Stomach (tissue), 9 donors: Measurements from ENCODE around the gene LRP1B. TPM values are rescaled to one million over a fixed set of nuclear protein-coding genes. Genes with fewer than 3 reads are reported as not detected.

Experiments
- DNase-seq, 2 donors: peaks; one replicate each; pipeline versions ENCODE4 v3.0.0 to v3.0.0-alpha.2; 2013 to 2019
- H3K27ac ChIP-seq, 5 donors: fragments of 200-600 bp in 4 of 5; sonication (generic) in 4 of 5; one replicate each; pipeline ENCODE4 v1.5.1; 2013 to 2019; ENCODE audit warnings: mild to moderate bottlenecking in 1 of 5, moderate library complexity in 1 of 5
- H3K27me3 ChIP-seq, 3 donors: fragments of 200-600 bp; sonication (generic); one replicate each; pipeline ENCODE4 v1.5.1; 2017 to 2019; ENCODE audit warnings: mixed run types in 1 of 3
- H3K36me3 ChIP-seq, 4 donors: fragments of 200-600 bp; sonication (generic); 1 replicate in 3 of 4; 2 replicates in 1 of 4; pipeline ENCODE4 v1.5.1; 2016 to 2019
- H3K4me1 ChIP-seq, 4 donors: fragments of 200-600 bp; sonication (generic); one replicate each; pipeline ENCODE4 v1.5.1; 2016 to 2019
- H3K4me3 ChIP-seq, 4 donors: fragments of 200-600 bp; sonication (generic) in 3 of 4; one replicate each; pipeline ENCODE4 v1.5.1; 2016 to 2019; ENCODE audit warnings: mild to moderate bottlenecking in 1 of 4
- H3K9me3 ChIP-seq, 4 donors: fragments of 200-600 bp; sonication (generic); one replicate each; pipeline ENCODE4 v1.5.1; 2016 to 2019
- EP300 ChIP-seq: sonication (generic); formaldehyde crosslinking; IDR thresholded peaks from one replicate; pipeline ENCODE4 v1.6.1; 2017; ENCODE audit warnings: antibody characterized with exemption
- POLR2A ChIP-seq, 4 donors: fragments of 450-650 bp; IDR thresholded peaks; one replicate each; pipeline ENCODE4 v1.6.1; 2016; ENCODE audit warnings: antibody characterized with exemption in 4 of 4, control low read depth in 2 of 4, mild to moderate bottlenecking in 1 of 4, moderate library complexity in 1 of 4
- POLR2AphosphoS5 ChIP-seq, 3 donors: sonication (generic); formaldehyde crosslinking; IDR thresholded peaks; one replicate each; pipeline ENCODE4 v1.6.1; 2016; ENCODE audit warnings: antibody characterized with exemption in 3 of 3
- WGBS, 5 donors: extraction: QIAGEN DNeasy Blood & Tissue Kit in 3 of 5; methylation state at CpG; one replicate each; pipeline versions ENCODE4 v1.1.5 to v1.1.7; 2013 to 2018; 5-methylcytosine and 5-hydroxymethylcytosine counted together
- intact Hi-C: fragments of 100-400 bp; cut with DNase I; formaldehyde crosslinking; loops from one replicate; pipeline ENCODE4 v1.15.1; 2023; ENCODE audit warnings: low total_unique reads
- polyA plus RNA-seq, 3 donors: library from polyadenylated mRNA; stranded (reverse); fragments of 200-250 nt; gene quantifications; one replicate each; pipeline ENCODE4 v1.2.3, GENCODE V29; 2013
- total RNA-seq, 5 donors: library from RNA; depleted of rRNA; stranded (reverse); fragments of >200 nt; gene quantifications; one replicate each; pipeline versions ENCODE4 v1.1.0 to v1.2.3, GENCODE V29; 2014 to 2016
- TF ChIP-seq, protein P1 (sequence below), 7 experiments: fragments of 450-650 bp in 4 of 7; fragments of 200-600 bp in 3 of 7; sonication (generic) in 3 of 7; IDR thresholded peaks; one replicate each; pipeline ENCODE4 v1.5.1; 2016 to 2019; ENCODE audit warnings: antibody characterized with exemption in 7 of 7, control low read depth in 2 of 7, mild to moderate bottlenecking in 1 of 7
- donor health status: healthy with polysubstance abuse.
- donor health status: Bipolar disorder and iron deficiency.
- donor health status: healthy.

The LRP1B gene
- total and polyA plus RNA-seq, 8 donors = under 0.01 to 9.0 (median 0.38) TPM

DNA sequence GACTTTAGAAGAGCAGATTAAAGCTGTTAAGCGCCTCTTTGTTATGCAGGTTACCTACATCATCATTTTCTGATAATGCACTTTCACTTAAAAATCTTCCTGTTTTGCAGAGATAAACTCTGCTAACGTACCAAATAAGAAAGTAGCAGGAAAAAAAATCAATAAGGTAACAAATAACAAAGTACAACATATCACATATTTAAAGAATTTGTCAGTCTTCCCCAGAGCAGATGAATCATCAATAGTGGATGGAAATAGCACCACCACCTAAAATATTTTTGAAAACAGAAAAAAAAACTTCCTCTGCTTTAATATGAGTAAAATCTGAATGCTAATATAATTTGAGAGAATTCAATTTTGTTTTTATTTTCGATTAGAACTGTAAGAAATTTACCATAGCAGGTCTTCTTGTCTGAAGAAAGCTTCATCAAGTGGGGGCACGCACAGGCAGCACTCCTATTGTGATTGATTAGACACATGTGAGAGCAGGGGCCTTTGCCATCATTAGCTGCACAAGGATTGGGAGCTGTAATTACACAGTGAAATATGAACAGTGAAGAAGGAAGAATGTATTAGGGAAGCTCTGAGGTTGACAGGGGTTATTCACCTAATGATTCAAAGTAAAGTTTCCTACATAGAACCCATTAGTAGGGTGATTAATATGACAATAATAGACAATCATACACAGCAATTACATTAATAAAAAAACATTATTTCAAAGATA, 1279.4 kb downstream of the LRP1B start:
- no peaks in the 10 kb centered on the region for H3K27me3 ChIP-seq
- no peak for DNase-seq
- no peak overlapping the region for H3K27ac ChIP-seq
- no peak overlapping the region for H3K4me3 ChIP-seq
- no peaks in the 10 kb centered on the region for H3K4me1 ChIP-seq
- 67 to 76% (median 72%) methylated on average over 4 of the region's 4 CpGs for WGBS, 5 donors
- H3K9me3 ChIP-seq = no peaks in the 10 kb centered on the region
- intact Hi-C loops = no loop called here
- no peaks in the 10 kb centered on the region for H3K36me3 ChIP-seq
- TF ChIP-seq, protein P1, sequence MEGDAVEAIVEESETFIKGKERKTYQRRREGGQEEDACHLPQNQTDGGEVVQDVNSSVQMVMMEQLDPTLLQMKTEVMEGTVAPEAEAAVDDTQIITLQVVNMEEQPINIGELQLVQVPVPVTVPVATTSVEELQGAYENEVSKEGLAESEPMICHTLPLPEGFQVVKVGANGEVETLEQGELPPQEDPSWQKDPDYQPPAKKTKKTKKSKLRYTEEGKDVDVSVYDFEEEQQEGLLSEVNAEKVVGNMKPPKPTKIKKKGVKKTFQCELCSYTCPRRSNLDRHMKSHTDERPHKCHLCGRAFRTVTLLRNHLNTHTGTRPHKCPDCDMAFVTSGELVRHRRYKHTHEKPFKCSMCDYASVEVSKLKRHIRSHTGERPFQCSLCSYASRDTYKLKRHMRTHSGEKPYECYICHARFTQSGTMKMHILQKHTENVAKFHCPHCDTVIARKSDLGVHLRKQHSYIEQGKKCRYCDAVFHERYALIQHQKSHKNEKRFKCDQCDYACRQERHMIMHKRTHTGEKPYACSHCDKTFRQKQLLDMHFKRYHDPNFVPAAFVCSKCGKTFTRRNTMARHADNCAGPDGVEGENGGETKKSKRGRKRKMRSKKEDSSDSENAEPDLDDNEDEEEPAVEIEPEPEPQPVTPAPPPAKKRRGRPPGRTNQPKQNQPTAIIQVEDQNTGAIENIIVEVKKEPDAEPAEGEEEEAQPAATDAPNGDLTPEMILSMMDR (IDR thresholded peaks at IDR 0.05) = no peak
- TF ChIP-seq EP300 (no peak), POLR2AphosphoS5 (IDR thresholded peaks at IDR 0.05) (no peak), POLR2A (IDR thresholded peaks at IDR 0.05) (no peak)

DNA sequence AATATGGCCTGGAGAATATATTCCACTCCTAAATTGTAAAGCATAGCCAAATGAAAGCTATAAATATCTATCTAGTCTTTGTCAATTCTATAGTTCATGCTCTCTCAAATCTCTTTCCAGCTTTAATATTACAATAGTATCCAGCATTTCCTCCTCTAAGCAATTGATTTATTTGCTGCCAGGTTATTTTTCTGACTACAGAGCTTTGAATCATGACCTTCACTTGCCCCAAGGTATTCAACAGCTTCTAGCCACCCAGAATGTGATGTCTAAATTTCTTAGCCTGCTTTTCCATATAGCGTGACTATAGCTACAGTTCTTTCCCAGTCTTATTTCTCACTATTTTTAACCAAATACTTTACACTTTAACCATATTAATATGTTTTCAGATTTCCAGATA, 1287.6 kb downstream of the LRP1B start:
- H3K4me3 ChIP-seq = no peak overlapping the region
- intact Hi-C loops = no loop called here
- no peaks in the 10 kb centered on the region for H3K36me3 ChIP-seq
- WGBS, 5 donors = 90 to 100% (median 97%) methylated on average over 1 of the region's 1 CpG
- TF ChIP-seq, protein P1 (IDR thresholded peaks at IDR 0.05) = no peak
- TF ChIP-seq POLR2AphosphoS5 (IDR thresholded peaks at IDR 0.05) (no peak), EP300 (no peak), POLR2A (IDR thresholded peaks at IDR 0.05) (no peak)
- no peak for DNase-seq
- no peak overlapping the region for H3K27ac ChIP-seq
- no peaks in the 10 kb centered on the region for H3K27me3 ChIP-seq
- no peaks in the 10 kb centered on the region for H3K4me1 ChIP-seq
- no peaks in the 10 kb centered on the region for H3K9me3 ChIP-seq

DNA sequence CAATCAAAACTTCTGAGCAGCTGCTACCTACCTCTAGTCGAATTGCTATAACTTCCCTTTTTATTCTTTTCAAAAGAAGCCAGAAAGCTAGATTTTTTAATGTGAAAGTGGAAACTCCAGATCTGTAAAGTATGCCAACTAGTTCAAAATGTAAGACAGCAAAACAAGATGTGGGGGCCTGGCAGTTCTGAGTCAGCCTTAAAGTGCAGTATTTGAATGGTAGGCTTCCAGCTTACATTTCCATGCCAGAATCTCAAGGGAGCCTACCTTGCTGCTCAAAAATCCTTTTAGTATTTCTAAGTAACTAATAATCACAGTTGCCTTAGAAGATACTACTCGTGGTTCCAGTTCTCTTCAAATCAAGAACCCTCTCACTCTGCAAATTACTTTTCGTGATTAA, 1288.7 kb downstream of the LRP1B start:
- no peak overlapping the region for H3K27ac ChIP-seq
- no peaks in the 10 kb centered on the region for H3K36me3 ChIP-seq
- TF ChIP-seq POLR2AphosphoS5 (IDR thresholded peaks at IDR 0.05) (no peak), POLR2A (IDR thresholded peaks at IDR 0.05) (no peak), EP300 (no peak)
- TF ChIP-seq, protein P1 (IDR thresholded peaks at IDR 0.05) = no peak
- intact Hi-C loops = no loop called here
- no peak overlapping the region for H3K4me3 ChIP-seq
- H3K27me3 ChIP-seq = no peaks in the 10 kb centered on the region
- H3K9me3 ChIP-seq = no peaks in the 10 kb centered on the region
- no peak for DNase-seq
- 77 to 86% (median 81%) methylated on average over 3 of the region's 3 CpGs for WGBS, 5 donors
- no peaks in the 10 kb centered on the region for H3K4me1 ChIP-seq

DNA sequence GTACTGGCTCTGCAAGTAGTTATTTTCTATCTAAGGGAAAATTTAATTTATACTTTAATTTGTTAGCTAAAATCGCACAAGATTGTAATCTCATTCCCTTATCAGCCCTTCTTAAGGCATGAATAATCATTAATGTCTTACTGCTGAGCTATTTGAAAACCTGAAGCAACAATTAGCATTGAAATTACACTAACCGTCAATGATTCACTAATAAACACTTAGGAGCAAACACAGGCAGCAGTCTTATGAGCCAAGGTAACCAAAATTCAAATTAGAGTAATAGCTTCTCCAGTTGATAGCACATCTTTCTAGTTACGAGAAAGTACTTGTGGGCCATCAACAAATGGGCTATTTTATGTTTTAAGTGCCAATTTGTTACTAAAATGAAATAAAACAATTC, 1289.7 kb downstream of the LRP1B start:
- intact Hi-C loops = no loop called here
- TF ChIP-seq POLR2A (IDR thresholded peaks at IDR 0.05) = no peak
- TF ChIP-seq, protein P1 (IDR thresholded peaks at IDR 0.05) = no peak
- no peak for TF ChIP-seq EP300
- TF ChIP-seq POLR2AphosphoS5 (IDR thresholded peaks at IDR 0.05) = no peak
- Histone ChIP-seq H3K9me3 (no peaks in the 10 kb centered on the region), H3K4me3 (no peak overlapping the region), H3K27me3 (no peaks in the 10 kb centered on the region), H3K4me1 (no peaks in the 10 kb centered on the region), H3K27ac (no peak overlapping the region), H3K36me3 (no peaks in the 10 kb centered on the region)
- DNase-seq = no peak
- 52 to 58% (median 54%) methylated on average over 3 of the region's 3 CpGs for WGBS, 5 donors
